ENCODE measurements around the gene PARVB. TPM values are rescaled to one million over a fixed set of nuclear protein-coding genes. Genes with fewer than 3 reads are reported as not detected.

PARVB gene
- total and polyA plus RNA-seq, 10 of the 15 experiments (the other 5 are each of a cell fraction or from before 2014, with no cell fraction given), result 5.2 to 264 (median 76.0) TPM

DNA sequence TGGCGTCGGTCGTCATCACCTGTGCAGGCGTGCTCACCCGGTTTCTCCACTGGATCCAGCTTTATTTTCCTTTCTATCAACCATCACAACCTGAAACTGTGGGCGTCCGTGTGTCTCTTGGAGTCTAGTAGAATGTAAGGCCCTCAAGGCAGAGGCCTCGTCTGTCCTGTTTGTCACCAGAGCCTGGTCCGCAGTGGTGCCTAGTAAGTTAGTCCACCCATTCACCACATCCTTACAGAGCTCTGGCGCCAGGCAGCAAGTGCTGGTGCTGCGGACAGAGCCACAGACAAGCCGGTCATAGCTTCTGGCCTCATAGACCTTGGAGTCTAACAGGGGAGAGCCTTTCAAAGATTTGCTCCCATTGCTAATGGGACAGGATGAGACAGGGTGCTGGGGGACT, 92.2 kb downstream of the PARVB start:
- BruUV-seq (replicated peaks), result no TSS peak
- POLR2A ChIA-PET, result interaction anchor here (0.6 kb wide), 1 partner anchor 92 kb away, joined by 3 read pairs; the partner anchor contains the start of gene PARVB

More for the DNA sequence above, 92.2 kb downstream of the PARVB start:
- CTCF ChIA-PET, result no interaction called here
- H2AFZ ChIP-seq (ENCODE audit: control insufficient read depth, low read depth, low read length), result no peak overlapping the region
- H3K4me3 ChIP-seq, result no peak overlapping the region
- no peak overlapping the region for H3K27ac ChIP-seq (ENCODE audit: control insufficient read depth, insufficient read depth)
- DNase-seq (ENCODE audit: low read depth, low spot score) (no peak), FAIRE-seq (no peak), ATAC-seq (no peak)
- no peaks in the 10 kb centered on the region for H3K27me3 ChIP-seq (replicated peaks in 1 of 2; ENCODE audit: control insufficient read depth in 2 of 2, insufficient read depth in 2 of 2, low read length in 1 of 2)
- TF ChIP-seq BCL11A (IDR thresholded peaks at IDR 0.05; ENCODE audit: low read depth, low read length) (no peak), HDAC6 (IDR thresholded peaks at IDR 0.05; ENCODE audit: unreplicated experiment) (no peak), MYC (IDR thresholded peaks at IDR 0.05; ENCODE audit: insufficient read depth, insufficient read length, insufficient replicate concordance, low read length, severe bottlenecking) (no peak), ZNF384 (IDR thresholded peaks at IDR 0.05; ENCODE audit: borderline replicate concordance, low read depth, low read length) (no peak), RCOR1 (conservative IDR thresholded peaks at IDR 0.05; ENCODE audit: low read depth, low read length) (no peak), ZBED1 (IDR thresholded peaks at IDR 0.05; ENCODE audit: borderline replicate concordance) (no peak), LARP7 (IDR thresholded peaks at IDR 0.05) (no peak), ETV6 (conservative IDR thresholded peaks at IDR 0.05 in 1 of 2, IDR thresholded peaks at IDR 0.05 in 1 of 2; ENCODE audit: borderline replicate concordance in 1 of 2, low read depth in 1 of 2) (no peak), STAT3 (IDR thresholded peaks at IDR 0.05; ENCODE audit: low read depth, low read length) (no peak), ATF7 (IDR thresholded peaks at IDR 0.05; ENCODE audit: low read depth) (no peak), POLR2A (IDR thresholded peaks at IDR 0.05; ENCODE audit: low read depth, low read length) (no peak), TCF7 (IDR thresholded peaks at IDR 0.05; ENCODE audit: borderline replicate concordance) (no peak), EGR1 (IDR thresholded peaks at IDR 0.05; ENCODE audit: borderline replicate concordance in 1 of 2, low read depth in 2 of 2, low read length in 2 of 2) (no peak), ESRRA (IDR thresholded peaks at IDR 0.05; ENCODE audit: low read length) (no peak), YY1 (IDR thresholded peaks at IDR 0.05; ENCODE audit: low read depth, low read length) (no peak), BMI1 (IDR thresholded peaks at IDR 0.05; ENCODE audit: borderline replicate concordance) (no peak), ZZZ3 (IDR thresholded peaks at IDR 0.05; ENCODE audit: control insufficient read depth, insufficient read length, low read depth) (no peak)
- TF ChIP-seq, protein P1, sequence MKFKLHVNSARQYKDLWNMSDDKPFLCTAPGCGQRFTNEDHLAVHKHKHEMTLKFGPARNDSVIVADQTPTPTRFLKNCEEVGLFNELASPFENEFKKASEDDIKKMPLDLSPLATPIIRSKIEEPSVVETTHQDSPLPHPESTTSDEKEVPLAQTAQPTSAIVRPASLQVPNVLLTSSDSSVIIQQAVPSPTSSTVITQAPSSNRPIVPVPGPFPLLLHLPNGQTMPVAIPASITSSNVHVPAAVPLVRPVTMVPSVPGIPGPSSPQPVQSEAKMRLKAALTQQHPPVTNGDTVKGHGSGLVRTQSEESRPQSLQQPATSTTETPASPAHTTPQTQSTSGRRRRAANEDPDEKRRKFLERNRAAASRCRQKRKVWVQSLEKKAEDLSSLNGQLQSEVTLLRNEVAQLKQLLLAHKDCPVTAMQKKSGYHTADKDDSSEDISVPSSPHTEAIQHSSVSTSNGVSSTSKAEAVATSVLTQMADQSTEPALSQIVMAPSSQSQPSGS (IDR thresholded peaks at IDR 0.05; ENCODE audit: low read length), result no peak
- H3K79me2 ChIP-seq (ENCODE audit: control insufficient read depth, insufficient read depth, low read length), result no peaks in the 10 kb centered on the region
- no peaks in the 10 kb centered on the region for H4K20me1 ChIP-seq (ENCODE audit: control insufficient read depth, insufficient read depth)
- intact Hi-C loops (cut with micrococcal nuclease; ENCODE audit: unreplicated experiment) (no loop called here), in situ Hi-C loops (cut with MboI) (no loop called here)
- no peaks in the 10 kb centered on the region; the same call in 2 of the 3 replicates for H3K9me3 ChIP-seq (replicated peaks; ENCODE audit: control insufficient read depth, insufficient read depth, low read length)
- WGBS (ENCODE audit: insufficient coverage, insufficient replicate concordance, low lambda C conversion rate, missing lambda C conversion rate), result 91% methylated on average over 12 of the region's 12 CpGs
- SMC1A ChIA-PET (ENCODE audit: uncharacterized antibody, unreplicated experiment), result no interaction called here
- H3K36me3 ChIP-seq (ENCODE audit: control insufficient read depth in 2 of 2, insufficient read depth in 2 of 2, low read length in 1 of 2), result peaks cover 10 to 17% of the 10 kb centered on the region in 2 experiments
- no peak overlapping the region for H3K9ac ChIP-seq (ENCODE audit: control insufficient read depth, insufficient read depth, low read length)
- RAD21 ChIA-PET (ENCODE audit: unreplicated experiment), result no interaction called here
- H3K4me1 ChIP-seq (ENCODE audit: control insufficient read depth, insufficient read depth, low read length), result no peaks in the 10 kb centered on the region
- no peak overlapping the region for H3K4me2 ChIP-seq (ENCODE audit: control insufficient read depth, insufficient read depth)

Measured in GM12878 (cell line).